Spleen (tissue), 7 donors: Measurements from ENCODE around the gene KREMEN1.

Experiments
- POLR2AphosphoS5 ChIP-seq, 3 donors: sonication (generic); formaldehyde crosslinking; IDR thresholded peaks; one replicate each; pipeline ENCODE4 v1.5.1; 2017; ENCODE audit warnings: antibody characterized with exemption in 3 of 3
- TF ChIP-seq, protein P1 (sequence below), 11 experiments: fragments of 200-600 bp in 7 of 11; fragments of 450-650 bp in 4 of 11; sonication (generic) in 4 of 11; IDR thresholded peaks in 8 of 11; conservative IDR thresholded peaks in 3 of 11; 1 replicate in 7 of 11; 2 replicates in 4 of 11; pipeline versions ENCODE4 v1.4.0 to v1.8.0; 2016 to 2021; ENCODE audit warnings: antibody characterized with exemption in 11 of 11, inconsistent platforms in 4 of 11, mild to moderate bottlenecking in 1 of 11
- donor health status: DM: no; HTN: no; CAD: no; lungs with moderate emphysema.
- donor health status: DM: no; HTN: no; CAD: no.
- donor health status: DM: no; HTN: no; CAD: no.

DNA sequence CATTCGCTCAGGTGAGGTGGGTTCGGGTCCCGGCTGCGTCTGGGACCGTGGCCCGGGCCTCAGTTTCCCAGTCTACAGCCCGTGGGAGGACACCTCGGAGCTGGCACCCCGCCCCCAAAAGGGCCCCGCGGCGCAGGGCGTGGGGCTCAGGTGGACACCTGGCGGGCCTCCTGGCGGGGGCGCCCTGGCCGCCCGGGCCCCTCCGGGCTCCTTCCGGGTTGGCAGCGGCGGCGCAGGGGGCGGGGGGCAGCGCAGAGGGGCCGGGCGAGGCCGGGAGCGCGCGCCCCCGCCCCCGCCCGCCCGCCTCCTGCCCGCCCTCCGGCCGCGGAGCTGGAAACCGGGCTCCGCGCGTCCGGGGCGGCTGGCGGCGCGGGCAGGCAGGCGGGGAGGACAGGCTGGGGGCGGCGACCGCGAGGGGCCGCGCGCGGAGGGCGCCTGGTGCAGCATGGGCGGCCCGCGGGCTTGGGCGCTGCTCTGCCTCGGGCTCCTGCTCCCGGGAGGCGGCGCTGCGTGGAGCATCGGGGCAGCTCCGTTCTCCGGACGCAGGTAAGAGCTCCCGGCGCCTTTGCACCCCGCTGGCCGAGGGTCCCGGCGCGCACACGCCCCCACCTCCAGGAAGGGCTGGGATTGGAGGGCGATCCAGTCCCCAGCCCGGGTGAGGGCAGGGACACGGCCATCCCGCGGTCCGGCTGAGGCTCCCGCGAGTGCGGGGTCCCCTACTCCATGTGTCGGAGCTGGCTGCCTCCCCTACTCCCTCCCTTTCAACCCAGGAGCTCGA is 132.9 kb downstream of the KREMEN1 start, which contains the start of gene EMID1:
- TF ChIP-seq, protein P1, sequence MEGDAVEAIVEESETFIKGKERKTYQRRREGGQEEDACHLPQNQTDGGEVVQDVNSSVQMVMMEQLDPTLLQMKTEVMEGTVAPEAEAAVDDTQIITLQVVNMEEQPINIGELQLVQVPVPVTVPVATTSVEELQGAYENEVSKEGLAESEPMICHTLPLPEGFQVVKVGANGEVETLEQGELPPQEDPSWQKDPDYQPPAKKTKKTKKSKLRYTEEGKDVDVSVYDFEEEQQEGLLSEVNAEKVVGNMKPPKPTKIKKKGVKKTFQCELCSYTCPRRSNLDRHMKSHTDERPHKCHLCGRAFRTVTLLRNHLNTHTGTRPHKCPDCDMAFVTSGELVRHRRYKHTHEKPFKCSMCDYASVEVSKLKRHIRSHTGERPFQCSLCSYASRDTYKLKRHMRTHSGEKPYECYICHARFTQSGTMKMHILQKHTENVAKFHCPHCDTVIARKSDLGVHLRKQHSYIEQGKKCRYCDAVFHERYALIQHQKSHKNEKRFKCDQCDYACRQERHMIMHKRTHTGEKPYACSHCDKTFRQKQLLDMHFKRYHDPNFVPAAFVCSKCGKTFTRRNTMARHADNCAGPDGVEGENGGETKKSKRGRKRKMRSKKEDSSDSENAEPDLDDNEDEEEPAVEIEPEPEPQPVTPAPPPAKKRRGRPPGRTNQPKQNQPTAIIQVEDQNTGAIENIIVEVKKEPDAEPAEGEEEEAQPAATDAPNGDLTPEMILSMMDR (IDR thresholded peaks at IDR 0.05 in 8 of 11, conservative IDR thresholded peaks at IDR 0.05 in 3 of 11), result peak in 4 of 11 experiments; percentile 8 to 24 (median 10)
- TF ChIP-seq POLR2AphosphoS5 (IDR thresholded peaks at IDR 0.05), result peak in 2 of 3 donors; percentile 42 to 47
